A673 (cell line): ENCODE measurements around the gene CTIF. TPM values are rescaled to one million over a fixed set of nuclear protein-coding genes. Genes with fewer than 3 reads are reported as not detected.

ENCODE experiments used
- BruUV-seq: library from RNA; stranded (reverse); fragments of 400-500 nt; replicated peaks from 2 replicates; lab custom pipeline; 2021; lab: Mats Ljungman, UMichigan
- CTCF ChIA-PET: fragments of 300-600 bp; sonication (Branson Sonifier 250); formaldehyde crosslinking; loops from one replicate; lab custom pipeline; 2022; ENCODE audit warnings: antibody characterized with exemption; lab: Charles Lee
- POLR2A ChIA-PET: fragments of 300-600 bp; sonication (Branson Sonifier 250); formaldehyde crosslinking; loops from one replicate; lab custom pipeline; 2022; ENCODE audit warnings: antibody characterized with exemption; ENCODE audit not compliant: low non-redundant PET; lab: Charles Lee
- DNase-seq: peaks from one replicate; pipeline ENCODE4 v3.0.0-alpha.2; 2015; ENCODE audit warnings: low spot score
- H3K27ac ChIP-seq: fragments of 200-600 bp; sonication (generic); 2 replicates; pipeline ENCODE4 v1.5.1; 2016; ENCODE audit warnings: mixed run types, low read depth, mild to moderate bottlenecking, mixed read lengths, antibody characterized with exemption, low read length; ENCODE audit not compliant: poor library complexity, severe bottlenecking
- H3K27me3 ChIP-seq: fragments of 200-600 bp; sonication (generic); replicated peaks from 2 replicates; pipeline ENCODE4 v1.6.1; 2017; ENCODE audit warnings: mixed run types, low read depth, mild to moderate bottlenecking, mixed read lengths, antibody characterized with exemption, low read length; ENCODE audit not compliant: insufficient read depth, poor library complexity
- H3K36me3 ChIP-seq: fragments of 200-600 bp; sonication (generic); 2 replicates; pipeline ENCODE4 v1.6.1; 2016; ENCODE audit warnings: mixed run types, mild to moderate bottlenecking, mixed read lengths, antibody characterized with exemption, low read length; ENCODE audit not compliant: insufficient read depth, poor library complexity, severe bottlenecking
- H3K4me1 ChIP-seq: fragments of 200-600 bp; sonication (generic); 2 replicates; pipeline ENCODE4 v1.6.1; 2017; ENCODE audit warnings: mixed run types, mild to moderate bottlenecking, mixed read lengths, antibody characterized with exemption, low read length; ENCODE audit not compliant: insufficient read depth, poor library complexity, severe bottlenecking
- H3K4me3 ChIP-seq: fragments of 200-600 bp; sonication (generic); 2 replicates; pipeline ENCODE4 v1.5.1; 2016; ENCODE audit warnings: low read depth, mixed run types, mild to moderate bottlenecking, mixed read lengths, low read length; ENCODE audit not compliant: poor library complexity, severe bottlenecking
- H3K9me3 ChIP-seq: fragments of 200-600 bp; sonication (generic); 2 replicates; pipeline ENCODE4 v1.6.1; 2016; ENCODE audit warnings: mixed run types, low read depth, mild to moderate bottlenecking, mixed read lengths, antibody characterized with exemption, low read length; ENCODE audit not compliant: poor library complexity, severe bottlenecking
- CTCF ChIP-seq: fragments of 300-800, 200-600 bp; sonication (generic); conservative IDR thresholded peaks from 2 replicates; pipeline ENCODE4 v1.5.1; 2017; ENCODE audit warnings: low read depth, mild to moderate bottlenecking, antibody characterized with exemption, low read length, moderate library complexity, mixed read lengths
- EZH2 ChIP-seq: fragments of 200-600 bp; sonication (generic); IDR thresholded peaks from 2 replicates; pipeline ENCODE4 v1.6.1; 2017; ENCODE audit warnings: borderline replicate concordance, low read depth, mild to moderate bottlenecking, mixed read lengths, antibody characterized with exemption, low read length; ENCODE audit not compliant: poor library complexity, severe bottlenecking
- intact Hi-C: fragments of 100-400 bp; cut with micrococcal nuclease; formaldehyde crosslinking; loops from one replicate; pipeline ENCODE4 v1.10.0; 2022; ENCODE audit not compliant: unreplicated experiment
- total RNA-seq: library from RNA; stranded (reverse); gene quantifications from 2 replicates; pipeline ENCODE4 v1.2.3, GENCODE V29; 2021

CTIF gene
- total RNA-seq, 1 experiment from 2014 or later = 23.5 TPM

GRCh38 chr18:48763719-48764100 lies 224.9 kb downstream of the CTIF start:
- CTCF ChIA-PET = no interaction called here

DNA sequence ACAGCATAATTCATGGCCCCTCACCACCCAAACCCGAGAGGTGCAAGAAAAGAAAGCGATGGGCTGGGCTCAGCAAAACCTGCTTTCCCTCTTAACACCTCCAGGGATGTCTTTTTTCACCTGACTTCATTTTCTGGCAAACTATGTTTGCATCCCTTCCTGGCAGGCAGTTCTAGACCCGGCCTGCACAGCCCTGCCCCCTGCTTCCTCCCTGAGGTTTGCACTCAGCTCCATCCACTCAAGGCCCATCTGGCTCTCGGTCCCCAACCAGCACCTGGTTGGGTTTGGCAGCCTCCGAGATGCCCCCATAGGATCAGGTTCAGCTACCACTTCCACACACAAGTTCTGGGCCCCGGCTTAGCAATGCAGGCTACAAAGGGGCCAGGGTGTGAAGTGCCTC lies 226.2 kb downstream of the CTIF start:
- POLR2A ChIA-PET = no interaction called here
- TF ChIP-seq CTCF = no peak
- TF ChIP-seq EZH2 = no peak
- Histone ChIP-seq H3K27ac (no peak overlapping the region), H3K4me3 (no peak overlapping the region), H3K27me3 (no peaks in the 10 kb centered on the region), H3K9me3 (no peaks in the 10 kb centered on the region), H3K36me3 (no peaks in the 10 kb centered on the region), H3K4me1 (no peaks in the 10 kb centered on the region)
- intact Hi-C loops = no loop called here
- BruUV-seq = no TSS peak
- DNase-seq = no peak
- CTCF ChIA-PET = no interaction called here

More at GRCh38 chr18:48763719-48764100, 224.9 kb downstream of the CTIF start:
- Histone ChIP-seq H3K27me3 (no peaks in the 10 kb centered on the region), H3K4me1 (no peaks in the 10 kb centered on the region), H3K9me3 (no peaks in the 10 kb centered on the region), H3K27ac (no peak overlapping the region), H3K4me3 (no peak overlapping the region), H3K36me3 (no peaks in the 10 kb centered on the region)
- no peak for TF ChIP-seq CTCF
- no peak for TF ChIP-seq EZH2
- POLR2A ChIA-PET = no interaction called here
- intact Hi-C loops = no loop called here
- no TSS peak for BruUV-seq
- no peak for DNase-seq

DNA sequence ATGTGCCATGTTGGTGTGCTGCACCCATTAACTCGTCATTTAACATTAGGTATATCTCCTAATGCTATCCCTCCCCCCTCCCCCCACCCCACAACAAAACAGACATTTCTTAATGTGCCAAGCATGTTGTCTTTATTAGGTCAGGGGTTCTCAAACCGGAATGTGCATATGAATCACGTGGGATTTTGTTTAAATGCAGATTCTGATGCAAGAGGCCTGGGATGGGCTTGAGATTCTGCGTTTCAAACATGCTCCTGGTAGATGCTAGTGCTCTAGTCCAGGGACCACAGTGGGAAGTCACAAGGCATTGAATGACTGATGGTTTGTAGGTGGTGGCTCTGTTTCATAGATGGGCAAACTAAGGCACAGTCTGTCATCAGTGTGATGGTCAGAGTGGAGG lies 227.2 kb downstream of the CTIF start:
- CTCF ChIA-PET = no interaction called here
- intact Hi-C loops = no loop called here
- Histone ChIP-seq H3K27me3 (no peaks in the 10 kb centered on the region), H3K4me3 (no peak overlapping the region), H3K27ac (no peak overlapping the region), H3K4me1 (no peaks in the 10 kb centered on the region), H3K9me3 (no peaks in the 10 kb centered on the region), H3K36me3 (no peaks in the 10 kb centered on the region)
- DNase-seq = no peak
- POLR2A ChIA-PET = no interaction called here
- BruUV-seq = no TSS peak
- TF ChIP-seq EZH2 (no peak), CTCF (no peak)
